NOMO-1 (cell line): Measurements from ENCODE around the gene CLASP1.
A peak's percentile ranks its signal among the peaks of the same experiment; 100 is the strongest.
"Not testable (repeated sequence)": the region's sequence is repeated elsewhere in the genome, so short reads cannot be mapped to it uniquely, and the experiment has no call there.

Source experiments
- DNase-seq, 2 experiments: peaks; one replicate each; lab custom pipeline; 2025; ENCODE audit not compliant: unreplicated experiment in 2 of 2; lab: John Stamatoyannopoulos, UW

Gene CLASP1

DNA sequence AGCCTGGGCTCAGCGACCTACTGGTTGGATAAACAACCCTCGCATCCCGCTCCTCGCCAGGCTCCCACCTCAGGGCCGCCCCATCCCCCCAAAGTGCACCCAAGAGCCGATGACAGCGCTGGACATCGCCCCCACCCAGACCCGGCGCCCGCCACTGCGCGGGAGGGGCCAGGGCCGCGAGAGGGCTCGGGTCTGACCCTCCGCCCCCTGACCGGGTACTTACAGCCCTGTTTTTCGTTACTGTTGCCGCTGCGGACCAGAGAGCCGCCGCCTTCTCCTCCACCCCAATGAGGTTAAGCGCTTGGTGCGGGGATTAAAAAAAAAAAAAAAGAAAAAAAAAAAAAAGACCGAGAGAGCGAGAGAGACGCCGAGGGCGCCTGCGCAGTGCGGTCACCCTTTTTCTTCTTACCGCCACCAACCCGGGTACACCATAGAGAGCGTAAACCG is at the start of gene CLASP1:
Gene CLASP1 (minus strand): TSS at position 314 of the 447 bp plus-strand sequence. CDS start 43,567 bp downstream, outside the sequence.
- peak in 1 of 2 experiments; percentile 71 for DNase-seq

DNA sequence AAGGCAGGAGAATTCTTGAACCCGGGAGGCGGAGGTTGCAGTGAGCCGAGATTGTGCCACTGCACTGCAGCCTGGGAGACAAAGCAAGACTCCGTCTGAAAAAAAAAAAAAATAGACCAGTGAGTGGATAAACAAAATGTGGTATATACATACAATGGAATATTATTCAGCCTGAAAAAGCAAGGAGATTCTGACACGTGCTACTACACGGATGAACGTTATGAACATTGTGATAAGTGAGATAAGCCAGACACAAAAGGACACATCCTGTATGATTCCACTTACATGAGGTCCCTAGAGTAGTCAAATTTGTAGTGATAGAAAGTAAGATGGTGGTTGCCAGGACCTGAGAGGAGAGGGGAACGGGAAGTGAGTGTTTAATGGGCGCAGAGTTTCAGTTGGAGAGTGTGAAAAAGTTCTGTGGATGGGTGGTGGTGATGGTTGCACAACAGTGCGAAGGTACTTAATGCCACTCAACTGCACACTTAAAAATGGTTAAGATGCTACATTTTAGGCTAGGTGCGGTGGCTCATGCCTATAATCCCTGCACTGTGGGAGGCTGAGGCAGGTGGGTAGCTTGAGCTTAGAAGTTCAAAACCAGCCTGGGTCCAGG is 49.2 kb upstream of the CLASP1 start:
- DNase-seq = peak; percentile 23 to 61

DNA sequence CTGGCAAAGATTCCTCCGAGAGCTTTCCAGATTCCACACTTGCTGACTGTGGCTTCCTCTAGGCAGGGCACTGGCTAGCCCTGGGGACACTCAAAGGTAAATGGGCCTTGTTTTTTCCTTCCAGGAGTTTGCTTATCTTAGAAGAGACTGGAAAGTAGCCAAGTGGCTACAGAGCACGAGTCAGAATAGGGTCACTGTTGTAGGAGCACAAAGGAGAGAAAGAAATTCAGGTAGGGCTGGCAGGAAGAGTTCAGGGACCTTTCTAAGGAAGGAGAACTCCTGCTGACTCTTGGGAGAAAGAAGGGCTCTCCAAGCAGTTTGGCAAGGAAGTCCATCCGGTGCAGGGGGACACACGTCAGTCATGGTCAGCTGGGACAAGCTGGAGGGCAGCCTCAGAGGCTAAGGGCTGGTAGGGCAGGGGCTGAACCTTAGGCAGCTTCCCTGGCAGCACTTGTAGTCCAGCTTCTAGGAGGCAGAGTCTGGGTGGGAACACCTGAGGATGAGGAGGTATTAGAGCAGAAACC is 47.9 kb upstream of the CLASP1 start:
- no peak for DNase-seq

DNA sequence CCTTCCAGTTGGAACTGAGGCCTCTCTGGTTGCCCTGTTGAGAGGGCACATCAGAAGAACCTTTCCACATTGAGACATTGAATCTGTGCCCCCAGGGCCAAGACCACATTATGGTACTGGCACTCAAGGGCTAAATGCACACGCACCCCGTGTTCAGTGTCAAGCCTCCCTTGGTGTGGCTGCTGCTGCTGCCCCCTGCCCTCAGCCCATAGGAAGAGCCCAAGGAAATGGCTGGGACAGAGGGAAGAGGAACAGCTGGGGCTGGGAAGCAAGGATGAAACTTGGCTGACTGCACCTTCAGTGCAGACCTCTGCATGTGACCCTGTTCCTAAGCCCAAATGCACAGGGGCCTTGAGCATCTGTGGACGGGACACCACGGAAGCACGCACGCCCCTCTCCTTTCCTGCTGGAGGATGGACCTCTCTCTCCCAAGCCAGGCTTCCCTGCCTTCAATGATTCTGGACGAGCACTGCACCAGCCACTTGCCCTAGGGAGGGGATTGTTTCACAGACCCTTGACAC is 47.2 kb upstream of the CLASP1 start:
- no peak for DNase-seq

DNA sequence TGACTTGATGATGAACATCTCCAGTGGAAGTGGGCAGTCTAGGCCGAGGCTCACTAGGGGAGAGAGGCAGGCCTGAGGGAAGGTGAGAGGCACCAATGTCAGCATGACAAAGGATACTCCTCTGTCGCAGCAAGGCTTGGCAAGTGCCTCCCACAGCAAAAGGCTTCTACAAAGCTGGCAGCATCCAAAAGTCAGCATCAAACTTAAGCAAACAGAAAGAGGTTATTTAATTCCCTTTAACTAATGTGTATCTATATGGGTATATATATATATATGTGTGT is 45.8 kb upstream of the CLASP1 start:
- DNase-seq = no peak

DNA sequence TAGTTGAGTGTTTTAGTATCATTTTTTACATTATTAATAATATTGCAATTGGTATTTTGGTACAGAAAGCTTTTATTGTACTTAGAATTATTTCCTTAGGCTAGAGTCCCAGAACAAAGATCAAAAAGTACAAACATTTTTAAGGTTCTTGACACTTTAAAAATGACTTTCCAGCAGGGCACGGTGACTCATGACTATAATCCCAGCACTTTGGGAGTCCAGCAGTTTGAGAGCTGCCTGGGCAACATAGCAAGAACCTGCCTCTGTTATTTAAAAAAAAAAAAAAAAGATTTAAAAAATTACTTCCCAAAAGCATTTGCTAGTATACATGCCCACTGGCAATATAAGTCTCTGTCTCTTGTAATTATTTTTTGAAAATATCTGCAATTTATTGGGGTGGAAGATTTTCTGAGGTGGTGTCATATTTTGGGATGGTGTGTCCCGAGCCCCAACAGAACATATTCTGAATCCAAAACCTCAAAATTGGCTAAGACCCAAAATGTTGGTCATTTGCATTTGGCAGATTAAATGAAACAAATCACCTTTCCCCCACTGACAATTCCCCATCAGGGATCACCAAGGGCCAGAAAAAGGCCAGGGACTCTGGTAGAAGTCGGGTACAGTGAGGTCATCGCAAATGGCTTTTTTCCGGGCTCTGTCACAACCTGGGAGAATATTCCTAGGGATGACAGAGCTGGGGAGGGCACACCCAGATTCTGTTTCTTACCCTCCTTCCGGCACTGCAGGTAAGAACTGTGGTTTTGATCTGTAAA is 45.3 kb upstream of the CLASP1 start:
- DNase-seq = no peak

DNA sequence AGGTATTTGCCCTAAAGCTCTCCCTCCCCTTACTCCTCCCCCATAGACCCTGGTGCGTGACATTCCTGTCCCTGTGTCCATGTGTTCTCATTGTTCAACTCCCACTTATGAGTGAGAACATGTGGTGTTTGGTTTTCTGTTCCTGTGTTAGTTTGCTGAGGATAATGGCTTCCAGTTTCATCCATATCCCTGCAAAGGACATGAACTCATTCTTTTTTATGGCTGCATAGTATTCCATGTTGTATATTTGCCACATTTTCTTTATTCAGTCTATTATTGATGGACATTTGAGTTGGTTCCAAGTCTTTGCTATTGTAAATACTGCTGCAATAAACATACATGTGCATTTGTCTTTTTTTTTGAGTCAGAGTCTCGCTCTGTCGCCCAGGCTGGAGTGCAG is 41.3 kb upstream of the CLASP1 start:
- DNase-seq = not testable (repeated sequence)

DNA sequence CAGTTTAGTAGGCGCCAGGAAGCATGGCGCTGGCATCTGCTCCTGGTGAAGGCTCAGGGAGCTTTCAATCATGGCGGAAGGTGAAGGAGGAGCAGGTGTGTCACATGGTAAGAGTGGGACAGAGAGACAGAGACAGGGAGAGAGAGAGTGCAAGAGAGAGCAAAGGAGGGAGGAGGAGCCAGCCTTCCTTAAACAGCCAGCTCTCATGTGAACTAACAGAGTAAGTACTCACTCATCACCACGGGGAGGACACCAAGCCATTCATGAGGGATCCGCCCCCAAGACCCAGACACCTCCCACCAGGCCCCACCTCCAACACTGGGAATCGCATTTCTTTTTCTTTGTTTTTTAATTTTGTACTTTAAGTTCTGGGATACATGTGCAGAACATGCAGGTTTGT is 40.8 kb upstream of the CLASP1 start:
- no peak for DNase-seq

DNA sequence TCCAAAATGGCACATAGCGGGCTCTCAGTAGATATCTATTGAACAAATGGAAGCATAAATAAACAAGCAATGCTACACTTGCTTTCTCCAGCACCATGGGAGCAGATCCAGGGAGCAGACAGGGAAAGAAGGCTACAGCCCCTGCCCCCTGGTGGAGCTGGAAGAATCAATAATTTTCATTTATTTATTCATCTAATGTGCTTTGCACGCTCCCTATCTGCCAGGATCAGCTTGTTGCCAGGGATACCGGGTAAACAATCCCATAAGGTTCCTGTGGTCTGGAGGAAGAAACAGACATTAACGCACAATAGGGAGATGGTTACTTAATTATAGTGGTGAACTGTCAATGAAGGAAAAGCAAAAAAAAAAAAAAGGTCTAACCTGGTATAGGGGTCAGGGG is 40.1 kb upstream of the CLASP1 start:
- DNase-seq = no peak

DNA sequence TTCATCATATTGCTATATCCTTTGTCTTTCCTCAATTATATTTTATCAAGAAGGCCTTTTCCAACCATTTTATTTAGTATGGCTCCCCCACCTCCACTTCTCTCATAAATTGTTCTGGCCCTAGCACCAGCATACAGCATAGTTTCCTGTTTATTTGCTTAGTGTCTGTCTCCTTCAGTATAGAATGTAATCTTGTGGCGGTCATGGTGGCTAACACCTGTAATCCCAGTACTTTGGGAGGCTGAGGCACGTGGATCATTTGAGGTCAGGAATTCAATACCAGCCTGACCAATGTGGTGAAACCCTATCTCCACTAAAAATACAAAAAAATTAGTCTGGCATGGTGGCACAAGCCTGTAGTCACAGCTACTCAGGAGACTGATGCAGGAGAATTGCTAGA is 39.6 kb upstream of the CLASP1 start:
- DNase-seq = no peak

DNA sequence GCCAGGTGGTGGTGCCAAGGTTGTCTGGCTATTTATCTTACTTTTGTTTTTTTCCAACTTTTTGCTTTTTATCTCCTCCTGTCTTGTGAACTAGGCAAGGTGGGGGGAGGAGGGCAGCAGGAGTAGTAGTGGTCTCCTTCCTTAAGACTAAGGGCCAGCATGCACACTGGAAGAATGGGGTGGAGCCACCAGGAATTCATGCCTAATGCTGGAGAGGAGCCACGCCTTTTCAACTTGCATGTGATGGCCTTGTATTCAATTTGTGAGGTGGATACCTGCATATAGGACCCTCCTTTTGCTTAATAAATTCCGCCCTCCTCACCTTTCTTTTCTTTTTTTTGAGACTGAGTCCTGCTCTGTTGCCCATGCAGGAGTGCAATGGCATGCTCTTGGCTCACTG is 37.6 kb upstream of the CLASP1 start:
- no peak for DNase-seq

DNA sequence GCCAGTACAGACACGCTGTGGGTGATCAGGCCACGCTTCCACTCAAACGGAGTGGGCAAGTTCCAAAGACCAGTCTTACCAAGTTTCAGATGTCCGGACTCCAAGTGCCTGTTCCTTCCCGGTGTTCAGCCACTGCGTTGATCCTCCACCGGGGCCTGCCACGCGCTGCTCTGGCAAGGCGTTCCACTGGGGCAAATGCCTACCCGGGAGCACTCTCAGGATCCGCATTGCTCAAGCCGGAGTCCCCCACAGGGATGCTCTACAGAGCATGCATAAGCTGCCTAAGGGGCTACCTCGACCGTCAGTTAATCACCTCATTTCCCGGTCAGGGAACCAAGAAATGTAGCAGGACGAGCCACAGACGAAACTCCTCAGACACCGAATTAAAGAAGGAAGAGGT is 37.0 kb upstream of the CLASP1 start:
- DNase-seq = no peak

DNA sequence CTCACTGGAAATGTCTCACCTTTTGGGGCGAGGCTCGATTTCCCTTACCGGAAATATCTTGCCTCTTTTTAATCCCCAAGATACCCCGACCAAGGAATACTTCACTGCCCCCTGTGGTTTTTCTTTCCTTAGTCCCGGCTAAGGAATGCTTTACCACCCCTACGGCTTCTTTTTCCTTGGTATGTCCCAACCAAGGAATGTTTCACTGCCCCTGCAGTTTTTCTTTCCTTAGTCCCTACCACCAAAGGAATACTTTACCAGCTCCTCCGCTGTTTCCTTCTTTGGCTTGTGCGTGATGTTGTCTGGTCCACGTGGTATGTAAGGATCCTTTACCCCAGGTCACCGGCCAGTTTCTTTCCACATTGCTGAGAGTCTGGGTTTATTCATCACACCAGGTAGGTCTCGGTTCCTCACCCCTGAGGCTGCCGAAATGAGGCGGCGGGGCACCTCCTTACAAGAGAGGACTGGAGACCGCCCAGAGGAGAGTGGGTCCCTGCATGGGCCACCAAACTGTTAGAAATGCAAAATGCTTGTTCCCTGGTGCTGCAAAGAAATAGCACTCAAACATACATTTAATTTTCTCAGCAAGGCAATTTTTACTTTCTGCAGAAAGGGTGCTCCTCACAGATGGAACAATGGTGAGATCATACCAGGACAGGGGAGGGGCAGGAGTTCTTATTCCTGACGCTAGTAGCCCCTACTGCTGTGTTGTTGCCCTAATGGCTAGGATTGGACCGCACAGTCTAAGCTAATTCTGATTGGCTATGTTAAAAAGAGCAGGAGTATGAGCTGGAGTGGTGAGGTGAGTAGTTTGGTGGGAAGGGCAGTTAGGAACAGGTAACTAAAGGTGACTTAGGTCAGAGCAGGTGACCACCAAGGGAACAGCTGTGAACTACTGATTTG is 33.4 kb upstream of the CLASP1 start:
- DNase-seq = no peak

DNA sequence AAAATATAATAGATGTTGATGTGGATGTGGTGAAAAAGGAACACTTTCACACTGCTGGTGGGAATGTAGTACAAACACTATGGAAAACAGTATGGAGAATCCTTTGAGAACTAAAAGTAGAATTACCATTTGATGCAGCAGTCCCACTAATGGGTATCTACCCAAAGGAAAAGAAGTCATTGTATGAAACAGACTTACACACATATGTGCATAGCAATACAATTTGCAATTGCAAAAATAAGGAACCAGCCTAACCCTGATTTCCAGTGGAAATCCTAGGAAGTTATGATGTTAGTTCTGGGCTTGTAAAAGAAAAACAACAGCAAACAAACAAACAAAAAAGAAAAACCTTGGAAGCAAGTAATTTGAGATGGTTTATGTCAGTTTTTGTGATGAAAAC is 28.6 kb upstream of the CLASP1 start:
- no peak for DNase-seq

DNA sequence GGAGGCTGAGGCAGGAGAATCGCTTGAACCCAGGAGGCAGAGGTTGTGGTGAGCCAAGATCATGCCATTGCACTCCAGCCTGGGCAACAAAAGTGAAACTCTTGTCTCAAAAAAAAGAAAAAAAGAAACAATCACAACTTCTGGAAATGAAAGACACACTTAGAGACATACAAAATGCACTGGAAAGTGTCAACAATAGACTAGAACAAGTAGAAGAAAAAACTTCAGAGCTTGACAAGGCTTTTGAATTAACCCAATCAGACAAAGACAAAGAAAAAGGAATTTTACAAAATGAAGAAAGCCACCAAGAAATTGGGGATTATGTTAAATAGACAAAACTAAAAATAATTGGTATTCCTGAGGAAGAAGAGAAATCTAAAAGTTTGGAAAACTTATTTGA is 22.4 kb upstream of the CLASP1 start:
- not testable (repeated sequence) for DNase-seq

DNA sequence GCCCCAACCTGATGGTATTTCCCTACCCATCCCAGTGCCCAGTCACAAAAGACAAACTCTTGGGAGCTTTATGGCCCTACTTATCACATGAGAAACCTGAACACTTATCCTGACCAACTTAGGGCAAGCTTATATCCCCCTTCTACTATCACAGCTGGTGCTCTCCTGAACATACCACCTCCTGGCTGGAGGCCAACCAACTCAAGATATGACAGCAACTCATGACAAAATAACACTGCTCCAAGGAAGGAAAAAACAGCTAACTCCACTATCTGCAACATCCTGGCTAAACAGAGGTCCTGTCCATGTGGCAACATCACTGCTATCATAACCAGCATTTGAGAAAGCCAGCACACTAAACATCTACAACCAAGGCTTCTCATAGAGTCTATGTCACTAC is 20.9 kb upstream of the CLASP1 start:
- DNase-seq = no peak

DNA sequence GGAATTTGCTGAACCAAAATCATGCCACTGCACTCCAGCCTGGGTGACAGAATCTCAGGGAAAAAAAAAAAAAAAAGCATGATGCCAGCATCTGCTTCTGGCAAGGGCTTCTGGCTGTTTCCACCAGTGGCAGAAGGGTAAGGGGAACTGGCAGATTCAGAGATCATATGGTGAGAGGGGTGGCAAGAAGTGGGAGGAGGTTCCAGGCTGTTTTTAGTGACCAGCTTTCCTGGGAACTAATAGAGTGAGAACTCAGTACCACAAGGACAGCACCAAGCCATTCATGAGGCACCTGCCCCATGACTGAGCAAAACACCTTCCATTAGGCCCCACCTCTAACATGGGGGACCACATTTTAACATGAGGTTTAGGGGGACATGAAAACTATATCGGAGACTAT is 18.4 kb upstream of the CLASP1 start:
- DNase-seq = no peak

DNA sequence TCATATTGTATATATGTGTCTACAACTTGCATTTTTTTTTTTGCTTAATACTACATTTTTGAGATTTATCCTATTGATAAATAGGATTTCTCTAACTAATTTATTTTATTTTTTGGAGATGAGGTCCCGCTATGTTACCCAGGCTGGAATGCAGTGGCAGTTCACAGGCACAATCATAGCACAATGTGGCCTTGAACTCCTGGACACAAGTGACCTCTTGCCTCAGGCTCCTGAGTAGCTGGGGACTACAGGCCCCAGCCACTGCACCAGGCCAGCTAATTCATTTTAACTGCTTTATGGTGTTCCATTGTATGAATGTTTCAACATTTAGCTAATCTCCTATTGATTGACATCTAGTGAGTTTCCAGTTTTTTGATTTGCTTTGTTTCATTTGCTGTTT is 16.8 kb upstream of the CLASP1 start:
- no peak for DNase-seq

DNA sequence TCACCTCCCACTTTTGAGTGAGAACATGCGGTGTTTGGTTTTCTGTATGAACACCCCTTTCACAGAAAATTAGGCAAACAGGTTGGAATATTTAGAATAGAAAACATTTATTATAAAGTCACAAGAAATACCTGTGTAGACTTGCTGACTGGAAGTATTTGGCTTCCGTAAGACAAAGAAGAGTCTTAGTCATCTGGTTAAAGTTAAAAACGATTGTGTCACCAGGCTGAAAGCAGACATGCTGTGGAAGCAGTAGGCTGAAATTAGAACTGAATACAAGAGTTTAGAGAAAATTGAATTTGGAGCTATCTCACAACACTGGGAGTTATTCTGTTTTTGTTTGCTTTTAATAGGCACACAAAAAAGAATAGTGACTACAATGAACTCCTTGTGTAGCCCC is 16.2 kb upstream of the CLASP1 start:
- DNase-seq = no peak

DNA sequence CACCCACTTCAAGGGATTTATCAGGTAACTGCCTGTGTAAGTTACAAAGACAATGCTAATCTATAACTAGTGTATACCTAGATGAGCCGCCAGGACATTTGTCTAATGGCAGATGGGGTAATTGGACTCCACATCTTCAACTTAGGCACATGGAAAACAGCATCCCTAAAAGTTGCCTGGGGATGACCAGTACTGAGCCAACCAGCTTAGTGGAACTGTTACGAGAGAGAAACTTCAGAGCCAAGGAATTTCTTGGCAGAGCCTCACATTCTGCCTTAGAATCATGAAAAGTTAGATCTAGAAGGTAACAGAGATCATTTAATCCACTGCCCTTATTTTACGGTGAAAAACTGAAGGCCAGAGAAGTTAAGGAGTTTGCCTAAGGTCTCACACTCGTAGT is 15.5 kb upstream of the CLASP1 start:
- no peak for DNase-seq

DNA sequence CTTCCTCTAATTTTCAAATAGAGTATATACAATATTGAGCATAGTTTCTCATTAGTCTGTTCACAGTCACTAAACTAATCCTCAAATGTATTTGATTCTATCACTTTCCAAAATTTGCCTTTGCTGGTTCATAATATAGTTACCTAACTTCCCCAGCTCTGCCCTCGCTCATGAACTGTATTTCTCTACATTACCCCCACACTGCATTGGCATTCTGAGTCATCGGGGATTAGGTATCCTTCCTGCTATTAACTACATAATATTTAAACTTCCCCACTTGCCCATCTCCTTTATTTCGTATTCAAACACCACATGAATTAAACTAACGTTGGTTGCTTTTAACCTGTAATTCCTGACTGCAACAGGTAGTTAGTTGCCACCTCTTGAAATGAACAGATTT is 14.8 kb upstream of the CLASP1 start:
- no peak for DNase-seq
